Hippocampal formation (tissue), 2 donors: ENCODE measurements around the gene SIGLEC15.
"Not testable (repeated sequence)": the region's sequence is repeated elsewhere in the genome, so short reads cannot be mapped to it uniquely, and the experiment has no call there.

Source experiments
- DNase-seq, 2 donors: peaks; one replicate each; lab custom pipeline; 2025; lab: John Stamatoyannopoulos, UW

Gene SIGLEC15

DNA sequence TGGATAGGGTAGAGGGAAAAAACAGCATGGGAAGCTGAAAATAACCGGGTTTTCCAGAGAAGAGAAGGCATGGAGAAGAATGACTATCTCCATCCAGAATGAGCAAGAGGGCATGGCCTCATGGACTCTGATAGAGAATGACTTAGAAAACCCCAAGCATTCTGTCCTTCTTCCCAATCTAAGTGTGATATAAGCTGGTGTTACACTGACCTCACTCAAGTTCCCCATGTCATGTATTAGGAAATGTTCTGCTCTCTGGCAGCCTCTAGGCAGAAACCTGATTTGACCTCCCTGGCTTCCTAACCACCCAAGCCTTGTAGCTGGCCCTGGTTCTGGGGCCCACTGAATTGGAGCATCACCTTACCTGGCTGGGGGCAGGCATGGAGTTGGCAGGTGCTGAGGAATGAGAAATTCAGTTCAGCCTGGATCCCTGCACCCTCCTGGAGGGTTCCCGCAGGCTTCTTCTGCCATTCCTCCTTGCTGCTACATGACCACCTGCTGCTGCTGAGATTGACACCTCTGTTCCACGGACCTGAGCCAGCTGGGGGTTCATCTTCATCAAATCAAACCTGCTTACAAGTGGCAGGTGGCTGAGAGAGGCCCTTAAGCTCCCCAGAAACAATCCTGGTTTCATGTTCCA, 5.2 kb upstream of the SIGLEC15 start:
- DNase-seq: no peak

DNA sequence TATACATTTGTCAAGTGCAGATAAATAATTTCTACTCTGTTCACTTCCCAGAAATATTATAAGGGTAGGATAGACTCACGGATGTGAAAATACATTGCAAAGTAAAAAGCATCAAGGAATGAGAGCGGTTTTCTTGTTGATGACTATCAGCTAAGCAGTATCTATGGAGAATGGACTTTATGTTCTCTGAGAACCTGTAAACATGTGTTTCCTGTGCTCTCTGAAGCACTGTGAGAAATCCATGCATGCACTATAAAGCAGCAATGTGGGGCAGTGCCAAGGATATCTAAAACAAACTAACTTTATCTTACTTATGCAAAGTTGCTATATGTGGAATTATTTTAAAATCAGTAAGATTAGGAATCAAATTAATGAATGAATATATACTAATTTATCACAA, 4.4 kb upstream of the SIGLEC15 start:
- DNase-seq: no peak

DNA sequence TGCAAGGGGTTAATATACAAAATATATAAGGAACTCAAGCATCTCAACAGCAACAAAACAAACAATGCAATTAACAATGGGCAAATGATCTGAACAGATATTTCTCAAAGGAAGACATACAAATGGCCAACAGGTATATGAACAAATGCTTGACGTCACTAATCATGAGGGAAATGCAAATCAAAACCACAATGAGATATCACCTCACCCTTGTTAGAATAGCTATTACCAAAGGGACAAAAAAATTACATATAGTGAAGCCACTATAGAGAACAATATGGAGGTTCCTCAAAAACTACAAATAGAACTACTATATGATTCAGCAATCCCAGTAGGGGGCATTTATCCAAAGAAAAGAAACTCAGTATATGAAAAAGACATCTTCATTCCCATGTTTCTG, 3.8 kb upstream of the SIGLEC15 start:
- DNase-seq: no peak

DNA sequence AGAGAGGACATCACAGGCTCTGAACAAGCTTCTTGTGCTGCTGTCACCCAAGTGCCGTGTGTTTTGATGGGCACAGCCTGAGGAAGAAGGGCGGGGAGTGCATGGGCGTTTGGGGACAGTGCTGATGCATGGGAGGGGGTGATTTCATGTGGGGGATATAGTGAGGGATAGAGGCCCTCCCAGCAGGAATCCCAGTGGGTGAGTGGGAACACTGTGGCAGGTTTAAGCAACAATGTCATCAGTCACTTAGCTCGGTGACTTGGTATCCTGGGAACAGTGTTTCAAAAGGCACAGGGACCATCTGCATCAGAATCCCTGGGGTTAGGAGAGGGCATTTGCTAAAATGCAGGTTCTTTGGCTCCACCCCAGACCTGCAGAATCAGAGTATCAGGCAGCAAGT, 609 bp downstream of the SIGLEC15 start:
- no peak for DNase-seq

DNA sequence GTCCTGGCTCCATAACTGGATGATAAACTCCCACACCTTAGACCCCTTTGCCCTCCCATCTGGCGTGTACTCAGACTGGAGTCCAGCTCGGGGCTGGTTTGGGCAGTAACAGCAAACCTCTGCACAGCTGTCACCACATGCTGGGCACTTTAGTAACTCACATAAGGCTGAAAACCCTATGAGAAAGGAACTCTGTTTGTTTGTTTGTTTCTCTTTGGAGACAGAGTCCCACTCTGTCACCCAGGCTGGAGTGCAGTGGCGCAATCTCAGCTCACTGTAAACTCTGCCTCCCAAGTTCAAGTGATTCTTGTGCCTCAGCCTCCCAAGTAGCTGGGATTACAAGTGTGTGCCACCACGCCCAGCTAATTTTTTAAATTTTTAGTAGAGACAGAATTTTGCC, 1.2 kb downstream of the SIGLEC15 start:
- DNase-seq: not testable (repeated sequence)

DNA sequence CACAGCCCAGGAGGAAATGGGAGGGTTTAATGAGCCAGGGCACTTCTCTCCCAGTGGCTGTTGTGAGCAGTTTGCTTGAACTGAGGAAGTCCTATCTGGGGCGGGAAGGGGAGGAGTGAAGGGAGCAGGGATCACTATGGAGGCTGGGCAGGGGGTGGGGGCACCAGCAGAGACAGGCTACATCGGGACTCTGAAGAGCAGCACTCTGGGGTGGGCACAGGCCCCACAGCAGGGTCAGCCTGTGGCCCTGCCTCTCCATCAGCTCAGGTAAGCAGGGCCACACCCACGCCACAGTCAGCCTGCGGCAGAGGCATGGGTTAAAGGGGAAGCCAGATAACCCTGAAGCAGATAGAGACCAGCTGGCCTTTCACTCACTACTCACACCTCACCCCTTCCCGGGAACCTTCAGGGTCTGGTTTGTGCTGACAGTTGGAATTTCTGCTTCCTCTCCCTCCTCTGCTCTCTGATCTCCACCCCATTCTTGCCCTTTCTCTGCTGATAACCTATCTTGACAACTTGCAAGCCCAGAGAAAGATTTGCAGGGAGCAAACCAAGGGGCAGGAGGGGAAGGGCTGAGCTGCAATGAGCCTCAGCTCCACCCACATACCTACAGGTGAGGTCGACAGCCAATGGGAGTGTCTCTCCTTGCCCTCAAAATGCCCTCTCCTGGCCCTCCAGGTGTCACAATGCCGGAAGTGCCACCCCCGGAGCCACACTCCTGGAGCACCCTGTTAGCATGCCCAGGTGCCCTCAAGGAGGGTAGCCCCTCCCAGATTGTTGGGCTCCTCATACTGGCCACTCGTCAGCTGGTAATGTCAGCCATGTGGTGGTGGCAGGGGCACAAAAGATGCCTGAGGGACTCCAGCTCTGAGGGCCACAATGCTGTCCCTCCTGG, 3.7 kb downstream of the SIGLEC15 start:
- DNase-seq: no peak

DNA sequence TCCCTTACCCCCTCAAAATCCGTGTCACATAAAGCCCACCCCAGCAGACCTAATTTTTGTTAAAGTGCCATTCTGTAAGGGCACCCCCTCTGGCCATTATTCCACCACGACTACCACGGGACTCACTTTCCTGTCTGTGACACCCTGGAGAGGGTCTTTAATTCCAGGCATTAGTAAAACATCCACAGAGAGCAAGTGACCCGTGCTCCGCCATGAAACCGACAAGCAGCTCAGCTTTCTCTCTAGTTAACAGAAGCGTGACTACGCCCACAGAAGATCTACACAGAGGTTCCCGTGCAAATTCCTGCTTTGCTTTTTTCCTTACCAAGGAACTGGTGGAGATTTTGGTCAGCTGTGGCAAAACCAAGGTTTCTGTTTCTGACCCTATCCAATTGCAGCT, 4.4 kb downstream of the SIGLEC15 start:
- DNase-seq: no peak

GRCh38 chr18:45830917-45831316, 5.4 kb downstream of the SIGLEC15 start:
- DNase-seq: no peak

DNA sequence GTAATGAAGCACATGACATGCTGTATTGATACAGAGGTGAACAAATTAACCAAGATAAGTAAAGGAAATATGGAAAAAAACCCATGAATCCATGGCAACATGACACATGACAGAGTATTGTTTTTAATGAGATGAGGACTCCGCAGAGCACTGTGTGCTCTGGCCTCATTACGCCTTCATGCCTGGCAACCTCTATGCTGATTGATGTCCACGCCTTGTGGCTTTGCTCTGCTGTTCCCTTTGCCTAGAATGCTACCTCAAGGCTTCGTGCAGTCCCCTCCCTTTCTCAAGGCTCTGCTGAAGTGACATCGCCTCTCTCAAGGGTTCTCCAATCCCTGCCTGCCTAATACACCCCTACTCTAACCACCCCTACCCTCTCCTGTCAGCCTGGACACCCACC, 8.4 kb downstream of the SIGLEC15 start:
- no peak for DNase-seq

DNA sequence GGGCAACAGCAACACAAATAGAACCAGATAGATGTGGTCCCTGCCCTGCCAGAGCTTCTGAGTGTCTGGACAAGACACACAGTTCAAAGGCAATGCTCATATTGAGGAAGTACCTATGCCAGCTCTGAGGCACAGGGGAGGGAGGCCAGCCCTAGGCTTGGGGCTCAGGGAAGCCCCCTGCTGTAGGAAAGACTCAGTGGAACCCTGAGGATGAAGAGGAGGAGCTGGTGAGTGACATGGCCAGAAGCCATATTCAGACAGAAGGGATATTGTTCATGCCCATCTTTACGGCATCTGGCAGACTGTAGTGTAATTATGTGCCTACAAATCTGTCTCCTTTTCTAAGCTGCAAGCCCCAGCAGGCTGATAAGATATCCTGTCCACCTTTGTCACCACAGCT, 8.8 kb downstream of the SIGLEC15 start:
- DNase-seq: no peak

GRCh38 chr18:45835057-45835636, 9.7 kb downstream of the SIGLEC15 start:
- DNase-seq: no peak

GRCh38 chr18:45836242-45837205, 11.0 kb downstream of the SIGLEC15 start:
- no peak for DNase-seq

- no peak for DNase-seq
These were observed 12.0 kb downstream of the SIGLEC15 start for GRCh38 chr18:45837283-45838070.

GRCh38 chr18:45838302-45839070, 13.0 kb downstream of the SIGLEC15 start:
- DNase-seq: no peak

DNA sequence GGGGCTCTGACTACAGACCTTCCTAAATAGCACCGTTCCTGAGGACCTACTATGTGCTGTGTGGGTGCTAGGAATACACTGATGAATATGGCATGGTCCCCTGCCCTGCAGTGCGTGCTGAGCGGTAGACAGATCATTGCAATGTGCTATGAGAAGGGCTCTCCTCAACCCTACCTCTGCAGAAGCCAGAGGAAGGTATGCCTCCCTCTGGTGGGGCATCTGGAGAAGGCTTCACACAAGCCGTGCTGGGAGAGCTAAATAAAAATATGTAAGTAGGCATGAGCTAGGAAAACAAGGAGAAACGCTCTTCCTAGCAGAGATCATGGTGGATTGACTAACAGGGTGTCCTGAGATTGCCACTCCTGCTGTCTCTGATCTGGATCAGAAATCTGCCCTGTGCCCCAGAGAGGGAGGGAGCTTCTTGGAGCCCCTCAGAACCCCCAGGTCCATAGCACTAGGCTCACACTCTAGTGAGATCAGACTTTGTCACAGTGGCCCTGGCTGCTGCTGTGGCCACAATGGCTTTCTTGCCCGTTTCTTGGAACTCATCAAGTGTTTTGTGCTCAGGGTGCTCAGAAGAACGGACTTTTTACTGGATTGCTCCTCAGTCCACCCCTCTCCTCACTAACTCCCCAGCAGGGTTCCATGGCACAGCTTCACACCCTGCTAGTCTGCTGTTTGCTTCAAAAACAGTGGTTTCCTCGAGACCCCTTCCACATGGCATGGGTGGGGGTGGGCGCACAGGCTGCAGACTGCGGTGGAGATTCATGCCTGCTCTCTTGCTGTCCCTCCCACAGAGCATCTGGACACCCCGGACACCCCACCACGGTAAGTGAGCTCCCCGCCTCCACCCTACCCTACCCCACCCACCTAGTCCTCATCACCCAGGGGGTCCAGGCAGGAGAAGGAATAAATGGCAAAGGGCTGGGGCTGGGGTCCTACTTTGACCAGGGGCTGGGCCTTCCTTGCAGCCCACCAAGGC, 14.2 kb downstream of the SIGLEC15 start:
- DNase-seq: no peak

DNA sequence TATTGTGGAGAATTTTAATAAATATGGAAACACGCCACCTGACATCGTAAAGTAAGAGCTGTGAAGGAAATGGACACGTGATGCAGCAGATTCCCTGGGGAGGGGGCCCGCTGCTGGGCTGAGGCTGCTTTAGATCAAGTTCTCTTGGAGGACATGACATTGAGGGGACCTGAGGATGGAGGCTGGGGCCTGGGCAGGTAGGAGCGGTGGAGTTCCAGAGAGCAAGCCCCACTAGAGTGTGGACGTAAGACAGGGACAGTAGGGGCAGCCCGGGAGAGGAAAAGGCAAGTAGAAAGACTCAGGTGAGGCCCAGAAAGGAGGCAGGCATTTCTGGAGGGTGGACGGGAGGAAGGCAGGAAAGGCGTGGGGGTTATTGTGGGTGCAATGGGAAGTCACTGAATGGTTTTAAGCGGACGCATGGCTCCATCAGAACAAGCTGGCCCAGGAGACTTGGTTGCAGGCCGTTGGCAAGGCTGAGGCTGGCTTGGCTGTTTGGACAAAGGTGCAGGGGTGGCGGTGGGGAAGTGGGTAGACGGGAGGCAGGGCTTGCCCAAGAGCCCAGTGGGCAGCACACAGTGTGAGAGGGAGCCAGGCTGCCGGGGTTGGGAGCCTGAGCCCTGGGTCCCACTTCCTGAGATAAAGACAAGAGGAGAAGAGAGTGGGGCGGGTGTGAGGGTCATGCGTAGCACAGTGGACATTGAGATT, 15.7 kb downstream of the SIGLEC15 start:
- no peak for DNase-seq

DNA sequence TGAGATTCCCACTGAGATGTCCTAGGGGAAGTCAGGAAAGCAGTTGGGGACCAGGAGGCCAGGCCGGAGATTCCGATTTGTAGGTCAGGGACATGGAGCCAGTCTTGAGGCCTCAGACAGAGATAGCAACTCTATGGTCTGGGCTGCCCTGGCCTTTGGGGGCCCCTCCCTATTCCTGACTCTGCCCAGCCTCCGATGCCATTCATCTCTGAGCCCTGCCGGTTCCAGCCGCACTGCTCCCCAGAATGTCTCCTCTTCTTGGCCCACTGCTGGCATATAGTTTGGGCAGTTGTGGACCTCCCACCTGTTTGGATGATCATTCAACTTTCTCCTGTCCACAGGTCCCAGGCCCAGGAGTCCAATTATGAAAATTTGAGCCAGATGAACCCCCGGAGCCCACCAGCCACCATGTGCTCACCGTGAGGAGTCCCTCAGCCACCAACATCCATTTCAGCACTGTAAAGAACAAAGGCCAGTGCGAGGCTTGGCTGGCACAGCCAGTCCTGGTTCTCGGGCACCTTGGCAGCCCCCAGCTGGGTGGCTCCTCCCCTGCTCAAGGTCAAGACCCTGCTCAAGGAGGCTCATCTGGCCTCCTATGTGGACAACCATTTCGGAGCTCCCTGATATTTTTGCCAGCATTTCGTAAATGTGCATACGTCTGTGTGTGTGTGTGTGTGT, 16.4 kb downstream of the SIGLEC15 start:
- no peak for DNase-seq

DNA sequence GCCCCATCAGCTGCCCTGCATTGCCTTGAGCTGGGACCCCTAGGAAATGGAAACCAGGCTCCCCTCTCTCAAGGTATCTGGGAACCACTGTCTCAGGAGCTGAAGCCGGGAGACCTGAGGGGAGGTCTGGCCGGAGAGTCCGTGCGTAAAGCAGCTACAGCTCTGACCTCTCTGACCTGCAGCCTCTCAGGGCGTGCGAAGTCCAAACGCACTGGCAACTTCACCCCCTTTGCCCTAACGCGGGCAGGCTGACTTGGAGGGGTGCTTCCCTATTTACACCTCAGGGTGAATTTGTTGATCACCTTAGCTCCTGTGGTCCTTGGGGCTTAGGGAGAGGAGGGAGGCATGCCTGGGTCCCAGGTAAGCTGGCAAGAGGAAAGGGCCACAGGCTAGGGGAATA, 17.5 kb downstream of the SIGLEC15 start:
- no peak for DNase-seq
